ENCODE results near the gene RAD54L.
"Not testable (repeated sequence)": the region's sequence is repeated elsewhere in the genome, so short reads cannot be mapped to it uniquely, and the experiment has no call there.

RAD54L gene

GRCh38 chr1:46317323-46317722 is 69.8 kb downstream of the RAD54L start:
- H3K36me3 Mint-ChIP-seq = peaks cover 48% of the 10 kb centered on the region
- H3K27ac Mint-ChIP-seq = no peak overlapping the region
- ATAC-seq = no peak
- H3K27me3 Mint-ChIP-seq = no peaks in the 10 kb centered on the region
- no peak overlapping the region for H3K4me3 Mint-ChIP-seq
- peaks cover 25% of the 10 kb centered on the region for H3K4me1 Mint-ChIP-seq
- no peaks in the 10 kb centered on the region for H3K9me3 Mint-ChIP-seq

DNA sequence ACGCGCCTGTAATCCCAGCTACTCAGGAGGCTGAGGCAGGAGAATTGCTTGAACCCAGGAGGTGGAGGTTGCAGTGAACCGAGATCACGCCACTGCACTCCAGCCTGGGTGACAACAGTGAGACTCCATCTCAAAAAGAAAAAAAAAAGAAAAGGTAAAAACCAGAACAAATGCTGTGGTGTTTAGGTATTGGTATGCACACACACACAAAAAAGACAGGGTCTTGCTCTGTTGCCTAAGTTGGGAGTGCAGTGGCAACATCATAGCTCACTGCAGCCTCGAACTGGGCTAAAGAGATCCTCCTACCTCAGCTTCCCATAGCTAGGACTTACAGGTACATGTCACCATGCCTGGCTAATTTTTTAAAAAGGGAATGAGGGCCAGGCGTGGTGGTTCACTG is 71.7 kb downstream of the RAD54L start:
- not testable (repeated sequence) for ATAC-seq, H3K4me3 Mint-ChIP-seq, H3K9me3 Mint-ChIP-seq, H3K27me3 Mint-ChIP-seq, H3K27ac Mint-ChIP-seq
- Mint-ChIP-seq H3K4me1 (peaks cover 33% of the 10 kb centered on the region), H3K36me3 (peaks cover 47% of the 10 kb centered on the region)

GRCh38 chr1:46319960-46320914 is 72.7 kb downstream of the RAD54L start:
- peak overlapping the region; percentile 81 for H3K27ac Mint-ChIP-seq

DNA sequence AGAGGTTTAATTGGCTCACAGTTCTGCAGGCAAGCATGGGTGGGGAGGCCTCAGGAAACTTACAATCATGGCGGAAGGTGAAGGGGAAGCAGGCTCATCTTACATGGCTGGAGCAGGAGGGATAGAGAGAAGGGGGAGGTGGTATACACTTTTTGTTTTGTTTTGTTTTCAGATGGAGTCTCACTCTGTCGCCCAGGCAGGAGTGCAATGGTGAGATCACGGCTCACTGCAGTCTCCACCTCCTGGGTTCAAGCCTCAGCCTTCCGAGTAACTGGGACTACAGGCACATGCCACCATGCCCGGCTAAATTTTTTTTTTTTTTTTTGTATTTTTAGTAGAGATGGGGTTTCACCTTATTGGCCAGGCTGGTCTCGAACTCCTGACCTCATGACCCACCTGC is 74.6 kb downstream of the RAD54L start:
- H3K27me3 Mint-ChIP-seq, H3K9me3 Mint-ChIP-seq, ATAC-seq: not testable (repeated sequence)
- Mint-ChIP-seq H3K4me3 (peak overlapping the region; percentile 69), H3K4me1 (peaks cover 53% of the 10 kb centered on the region), H3K36me3 (peaks cover 43% of the 10 kb centered on the region), H3K27ac (peak overlapping the region; percentile 81)

More at GRCh38 chr1:46319960-46320914, 72.7 kb downstream of the RAD54L start:
- ATAC-seq, H3K9me3 Mint-ChIP-seq, H3K27me3 Mint-ChIP-seq, H3K4me3 Mint-ChIP-seq: not testable (repeated sequence)
- Mint-ChIP-seq H3K36me3 (peaks cover 44% of the 10 kb centered on the region), H3K4me1 (peaks cover 38% of the 10 kb centered on the region)

DNA sequence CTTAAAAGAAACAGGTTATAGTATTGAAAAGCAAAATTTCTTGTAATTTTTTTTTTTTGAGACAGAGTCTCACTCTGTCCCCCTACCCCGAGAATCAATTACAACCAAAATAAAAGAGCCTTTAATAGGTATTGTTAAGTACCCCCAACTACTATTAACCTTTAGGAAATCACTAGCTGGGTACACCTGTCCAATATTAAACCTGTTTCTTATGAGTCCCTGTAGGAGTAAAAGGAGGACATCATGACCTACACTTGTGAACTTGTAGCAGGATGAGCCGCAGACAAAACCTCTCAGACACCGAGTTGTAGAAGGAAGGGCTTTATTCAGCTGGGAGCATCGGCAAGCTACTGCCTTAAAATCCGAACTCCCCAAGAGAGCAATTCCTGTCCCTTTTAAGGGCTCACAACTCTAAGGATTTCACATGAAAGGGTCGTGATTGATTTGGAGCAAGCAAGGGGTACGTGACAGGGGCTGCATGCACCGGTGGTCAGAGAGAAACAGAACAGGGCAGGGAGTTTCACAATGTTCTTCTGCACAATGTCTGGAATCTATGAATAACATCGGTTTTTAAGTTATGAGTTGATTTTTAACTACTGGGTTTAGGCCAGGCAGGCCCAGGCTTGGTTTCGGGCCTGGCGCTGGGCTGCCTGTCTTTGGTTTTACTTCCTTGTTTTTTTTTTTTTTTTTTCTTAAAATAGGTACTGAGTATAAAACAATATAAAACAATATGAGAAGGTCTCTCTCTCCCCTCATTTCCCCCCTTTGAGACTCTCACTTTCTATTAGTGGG is 77.9 kb downstream of the RAD54L start:
- peak overlapping the region; percentile 77 for H3K4me3 Mint-ChIP-seq
- ATAC-seq = peak; percentile 51
- not testable (repeated sequence) for H3K9me3 Mint-ChIP-seq, H3K27me3 Mint-ChIP-seq
- peak overlapping the region; percentile 100 for H3K27ac Mint-ChIP-seq
- H3K4me1 Mint-ChIP-seq = peaks cover 63% of the 10 kb centered on the region
- H3K36me3 Mint-ChIP-seq = peaks cover 61% of the 10 kb centered on the region

Measured in stimulated activated memory B cell treated with anti-CD40 and anti-IgM and Interleukin-4, amounts not matched to agents 10 μg/mL and 1 μg/mL and 100 μg/mL, for 72 hours (primary cell).